Measurements from ENCODE around the gene SP140. TPM values are rescaled to one million over a fixed set of nuclear protein-coding genes. Genes with fewer than 3 reads are reported as not detected.

SP140 gene
- polyA plus RNA-seq, 2 of the 4 experiments (the other 2 are of a cell fraction) = 0.10 TPM; not detected in 1

GRCh38 chr2:230329946-230330605, 104.5 kb downstream of the SP140 start:
- Histone ChIP-seq H3K4me2 (no peak overlapping the region), H3K4me3 (no peak overlapping the region), H3K4me1 (no peaks in the 10 kb centered on the region), H3K27ac (no peak overlapping the region), H3K9me3 (no peaks in the 10 kb centered on the region)
- ATAC-seq (no peak), DNase-seq (ENCODE audit: low read depth in 1 of 2, low spot score in 1 of 2) (no peak), FAIRE-seq (no peak)
- 74% methylated on average over 7 of the region's 7 CpGs for WGBS (ENCODE audit: missing lambda C conversion rate)
- TF ChIP-seq HOXA7 (CRISPR knock-in tag; IDR thresholded peaks at IDR 0.05) = no peak
- ChIA-PET POLR2A (no interaction called here), CTCF (no interaction called here)

GRCh38 chr2:230330725-230331124, 105.2 kb downstream of the SP140 start:
- TF ChIP-seq E2F6 (IDR thresholded peaks at IDR 0.05; ENCODE audit: borderline replicate concordance, low read depth) (no peak), RARB (CRISPR knock-in tag; IDR thresholded peaks at IDR 0.05) (no peak), MYC (IDR thresholded peaks at IDR 0.05; ENCODE audit: borderline replicate concordance, low read length) (no peak), JUNB (IDR thresholded peaks at IDR 0.05) (no peak), HDAC2 (IDR thresholded peaks at IDR 0.05) (no peak), MAX (IDR thresholded peaks at IDR 0.05) (no peak), HES2 (IDR thresholded peaks at IDR 0.05) (no peak), PHF8 (IDR thresholded peaks at IDR 0.05; ENCODE audit: borderline replicate concordance, low read depth) (no peak), HEYL (CRISPR knock-in tag; IDR thresholded peaks at IDR 0.05) (no peak)
- WGBS (ENCODE audit: missing lambda C conversion rate) = 70% methylated on average over 7 of the region's 7 CpGs
- H3K4me3 ChIP-seq = no peak overlapping the region
- H3K4me1 ChIP-seq = no peaks in the 10 kb centered on the region
- no peak overlapping the region for H3K4me2 ChIP-seq
- no peak for DNase-seq (ENCODE audit: low read depth in 1 of 2, low spot score in 1 of 2)
- no peak overlapping the region for H3K27ac ChIP-seq
- FAIRE-seq = no peak
- no peak for ATAC-seq
- POLR2A ChIA-PET = no interaction called here
- CTCF ChIA-PET = no interaction called here
- no peaks in the 10 kb centered on the region for H3K9me3 ChIP-seq

- CTCF ChIA-PET = no interaction called here
- FAIRE-seq = no peak
Observed at GRCh38 chr2:230335461-230335863, 109.9 kb downstream of the SP140 start.

More at GRCh38 chr2:230335461-230335863, 109.9 kb downstream of the SP140 start:
- DNase-seq (ENCODE audit: low read depth in 1 of 2, low spot score in 1 of 2) = no peak
- no peaks in the 10 kb centered on the region for H3K9me3 ChIP-seq
- H3K4me3 ChIP-seq = no peak overlapping the region
- POLR2A ChIA-PET = no interaction called here
- H3K4me2 ChIP-seq = no peak overlapping the region
- ATAC-seq = no peak
- 50% methylated on average over 3 of the region's 3 CpGs for WGBS (ENCODE audit: missing lambda C conversion rate)
- TF ChIP-seq HES2 (IDR thresholded peaks at IDR 0.05) = no peak
- no peak for TF ChIP-seq RCOR1 (IDR thresholded peaks at IDR 0.05; ENCODE audit: low read depth, low read length)
- TF ChIP-seq RNF2 (IDR thresholded peaks at IDR 0.05; ENCODE audit: borderline replicate concordance, low read depth) = no peak
- no peak for TF ChIP-seq CTCF (IDR thresholded peaks at IDR 0.05)
- no peaks in the 10 kb centered on the region for H3K4me1 ChIP-seq
- H3K27ac ChIP-seq = no peak overlapping the region

Measured in A549 (cell line).